GM12801 (cell line): ENCODE data around the gene SUMO2.

ENCODE experiments used
- CTCF ChIP-seq: IDR thresholded peaks from one replicate; pipeline ENCODE4 v1.5.1; 2011; ENCODE audit warnings: control low read depth; ENCODE audit not compliant: insufficient read length; ENCODE audit errors: extremely low read depth

Gene SUMO2

DNA sequence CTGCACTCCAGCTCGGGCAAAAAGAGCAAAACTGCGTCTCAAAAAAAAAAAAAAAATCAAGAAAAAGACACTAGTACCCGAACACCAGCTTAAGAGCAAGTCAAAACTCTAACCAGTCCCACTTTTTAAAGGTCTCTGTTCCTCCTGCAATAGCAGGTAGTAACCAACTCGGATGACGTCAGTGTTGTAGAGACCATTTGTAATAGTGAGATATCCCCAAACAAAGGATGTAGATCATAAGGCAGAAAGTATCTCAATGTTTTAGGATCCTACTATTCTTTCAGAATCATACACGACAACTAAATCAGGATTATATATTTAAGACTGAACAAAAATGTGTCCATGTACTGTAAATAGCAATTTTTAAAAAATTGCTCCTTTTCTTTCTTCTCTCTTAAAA is 30.8 kb downstream of the SUMO2 start:
- TF ChIP-seq CTCF, result no peak

GRCh38 chr17:75147878-75148546 is 34.7 kb downstream of the SUMO2 start:
- TF ChIP-seq CTCF, result no peak

DNA sequence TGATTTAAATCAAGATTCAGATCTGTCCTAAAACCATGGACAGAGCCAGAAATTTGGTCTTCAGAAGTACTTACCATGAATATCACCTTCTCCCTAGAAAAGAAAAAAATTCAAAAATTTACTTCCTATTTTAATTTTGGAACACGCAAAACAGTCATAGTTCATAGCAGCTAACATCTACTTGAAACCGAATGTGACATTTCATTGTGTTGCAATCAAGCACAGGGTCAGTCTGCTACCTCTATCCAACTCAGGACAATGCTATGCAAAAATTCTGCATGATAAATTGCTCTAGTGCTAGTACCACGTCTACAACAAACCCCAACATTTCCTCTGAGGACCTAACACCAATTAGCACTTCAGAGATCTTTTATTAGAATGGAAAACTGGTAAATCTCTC is 36.2 kb downstream of the SUMO2 start:
- TF ChIP-seq CTCF, result no peak

DNA sequence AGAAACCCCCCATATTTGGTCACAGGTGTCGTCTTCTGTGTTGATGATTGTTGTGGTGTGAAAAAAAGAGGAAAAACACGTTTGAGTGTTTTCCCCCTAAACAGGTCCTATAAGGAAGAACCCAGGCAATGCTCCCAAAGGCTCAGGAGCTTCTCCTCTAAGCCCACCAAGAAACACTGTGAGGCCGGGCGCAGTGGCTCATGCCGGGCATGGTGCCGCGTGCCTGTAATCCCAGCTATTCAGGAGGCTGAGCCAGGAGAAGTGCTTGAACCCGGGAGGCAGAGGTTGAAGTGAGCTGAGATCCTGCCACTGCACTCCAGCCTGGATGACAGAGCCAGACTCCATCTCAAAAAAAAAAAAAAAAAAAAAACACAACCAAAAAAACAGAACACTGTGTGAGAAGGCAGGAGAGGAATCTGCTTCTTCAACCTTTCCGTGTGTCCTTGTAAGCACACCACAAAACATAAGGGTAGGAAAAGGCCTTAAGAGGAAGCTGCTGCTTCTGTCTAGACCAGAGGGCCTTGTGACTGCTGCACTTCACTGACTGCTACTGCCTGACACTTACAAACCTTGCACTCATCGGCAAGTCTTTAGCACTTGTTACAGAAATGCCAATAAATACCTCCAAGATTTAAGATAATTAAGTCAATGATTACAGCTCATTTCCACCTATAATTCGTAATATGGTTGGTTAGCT is 37.8 kb downstream of the SUMO2 start:
- TF ChIP-seq CTCF, result no peak

- no peak for TF ChIP-seq CTCF
Measured at GRCh38 chr17:75142236-75142971, 40.4 kb downstream of the SUMO2 start.

DNA sequence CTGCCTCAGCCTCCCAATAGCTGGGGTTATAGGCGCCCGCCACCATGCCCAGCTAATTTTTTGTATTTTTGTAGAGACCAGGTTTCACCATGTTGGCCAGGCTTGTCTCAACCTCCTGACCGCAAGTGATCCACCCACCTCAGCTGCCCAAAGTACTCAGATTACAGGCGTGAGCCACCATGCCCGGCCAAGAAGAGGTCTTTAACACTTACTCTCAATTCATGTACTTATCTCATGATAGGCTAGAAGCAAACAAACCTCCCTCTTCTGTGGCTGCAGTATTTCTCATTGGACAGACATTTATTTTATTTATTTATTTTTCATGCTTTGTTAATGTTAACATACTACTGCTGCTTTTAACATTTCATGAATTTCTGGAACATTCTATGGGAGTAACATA is 44.2 kb downstream of the SUMO2 start:
- TF ChIP-seq CTCF, result no peak

GRCh38 chr17:75135946-75136345 is 46.8 kb downstream of the SUMO2 start:
- no peak for TF ChIP-seq CTCF
